GM18870 (cell line): ENCODE data around the gene YTHDC1.

ENCODE experiments used
- ATAC-seq: cut with Tn5 transposase; IDR thresholded peaks from one replicate; pipeline ENCODE4 v1.9.1; 2021; ENCODE audit warnings: moderate library complexity; ENCODE audit not compliant: unreplicated experiment

The YTHDC1 gene

DNA sequence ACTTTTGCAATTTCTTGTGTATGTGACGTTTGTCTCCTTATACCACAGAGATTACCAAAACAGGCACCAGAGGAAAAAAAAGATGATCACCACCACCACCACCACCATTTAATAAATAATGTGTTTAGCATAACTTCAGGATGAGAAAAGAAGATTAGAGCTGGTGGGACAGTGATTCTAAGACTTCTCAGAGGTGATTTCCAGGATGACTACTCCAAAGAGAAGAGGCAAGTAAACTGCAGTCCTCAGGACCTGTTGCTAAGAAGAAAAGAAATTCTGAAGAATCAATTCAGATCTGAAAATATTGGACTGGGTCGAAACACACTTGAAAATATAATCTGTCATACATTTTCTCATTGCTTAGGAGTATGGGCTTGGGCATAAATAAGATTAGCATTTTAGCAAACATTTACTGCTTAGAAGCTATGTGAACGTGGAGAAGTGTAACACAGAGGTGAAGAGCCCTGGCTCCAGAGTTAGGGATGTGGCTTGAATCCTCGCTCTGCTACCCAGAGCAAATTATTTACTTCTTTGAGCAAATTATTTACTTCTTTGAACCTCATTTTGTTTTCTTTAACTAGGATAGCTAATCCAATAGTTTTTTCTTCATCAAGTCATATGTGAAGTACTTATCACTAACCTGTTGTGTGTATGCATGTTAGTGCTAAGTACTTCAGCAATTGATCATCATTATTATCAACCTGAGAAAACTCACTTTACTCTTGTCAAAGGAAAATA is 10.5 kb upstream of the YTHDC1 start:
- no peak for ATAC-seq

DNA sequence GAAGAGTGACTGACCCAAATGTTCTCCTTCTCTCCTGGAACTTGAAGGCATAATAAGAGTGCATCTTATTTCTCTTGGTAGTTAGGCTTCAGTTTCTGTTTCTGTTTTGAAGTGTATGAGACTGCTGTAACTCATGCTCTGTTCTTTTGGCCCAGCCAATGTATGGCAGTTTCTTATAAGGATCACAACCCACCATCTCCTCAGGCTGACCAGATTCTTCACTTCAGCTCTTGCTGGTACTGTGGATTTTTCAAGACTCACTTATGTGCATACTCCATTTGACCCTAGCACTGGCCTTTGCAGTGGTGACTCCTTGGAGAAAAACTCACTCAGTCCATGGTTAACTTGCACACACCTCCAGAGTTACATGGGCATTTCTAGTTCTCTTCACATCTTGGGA is 9.6 kb upstream of the YTHDC1 start:
- ATAC-seq = peak; percentile 82

DNA sequence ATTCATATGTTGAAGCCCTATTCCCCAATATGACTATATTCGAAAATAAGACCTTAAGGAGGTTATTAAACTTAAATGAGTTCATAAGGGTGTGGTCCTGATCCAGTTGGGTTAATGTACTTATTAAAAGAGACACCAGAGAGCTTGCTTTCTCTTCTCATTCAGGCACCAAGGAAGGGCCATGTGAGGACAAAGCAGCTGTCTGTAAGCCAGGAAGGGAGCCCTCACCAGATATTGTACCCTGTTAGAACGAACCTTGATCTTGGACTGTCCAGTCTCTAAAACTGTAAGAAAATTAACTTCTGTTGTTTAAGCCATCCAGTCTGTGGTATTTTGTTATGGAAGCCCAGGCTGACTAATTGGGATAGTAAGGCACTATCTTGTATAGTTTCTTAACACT is 9.1 kb upstream of the YTHDC1 start:
- no peak for ATAC-seq

DNA sequence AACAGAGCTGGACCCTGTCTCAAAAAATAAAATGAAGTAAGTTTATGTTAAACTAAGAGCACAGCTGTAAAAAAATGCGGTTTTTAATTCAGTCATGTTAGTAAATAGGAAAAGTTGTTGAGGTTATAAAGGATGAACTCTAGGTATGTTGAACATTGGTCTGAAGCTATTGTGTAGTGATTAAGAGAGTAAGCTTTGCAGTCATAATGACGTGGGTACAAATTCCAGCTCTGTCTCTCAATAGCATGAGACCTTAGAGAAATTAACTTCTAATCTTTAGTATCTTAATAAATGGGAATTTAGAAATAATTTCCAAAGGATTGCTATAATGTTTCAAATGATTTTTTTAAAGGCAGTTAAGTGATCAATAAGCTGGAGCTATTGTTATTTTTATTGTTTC is 2.9 kb upstream of the YTHDC1 start:
- ATAC-seq = no peak

DNA sequence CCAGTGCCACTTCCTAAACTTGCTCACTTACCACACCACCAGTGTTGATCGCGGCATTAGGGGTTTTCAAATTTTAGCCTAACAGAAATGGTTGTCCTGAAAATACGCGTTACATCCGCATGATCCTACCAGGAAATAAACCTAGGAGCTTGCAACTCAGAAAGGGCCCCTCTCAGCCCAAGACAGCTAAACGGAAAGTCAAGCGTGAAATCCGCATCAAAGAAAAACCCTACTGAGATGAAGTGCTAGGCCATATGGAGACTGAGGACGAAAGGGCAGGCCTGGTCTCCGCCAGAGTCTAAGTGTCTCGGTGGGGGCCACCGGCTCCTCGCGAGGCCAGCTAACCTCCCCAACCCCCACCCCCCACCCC is 626 bp downstream of the YTHDC1 start:
- ATAC-seq = peak; percentile 1

DNA sequence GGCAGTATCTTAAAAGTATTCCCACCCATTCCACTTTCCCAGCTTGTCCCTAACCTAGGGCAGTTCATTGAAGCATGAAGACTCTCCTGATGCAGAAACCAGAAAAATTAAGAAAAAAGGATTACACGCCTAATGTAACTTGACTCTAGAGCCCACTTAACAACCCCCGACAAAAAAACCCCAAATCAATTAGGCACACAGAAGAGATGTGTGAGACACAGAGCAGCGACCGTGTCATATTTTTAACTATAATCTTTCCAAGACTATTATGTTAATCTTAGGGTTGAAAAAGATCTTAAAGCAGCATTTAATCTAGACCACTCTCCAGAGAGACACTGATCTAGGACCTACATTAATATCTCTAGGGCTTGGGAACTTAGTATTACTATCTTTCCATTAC is 1.3 kb downstream of the YTHDC1 start:
- ATAC-seq = no peak

DNA sequence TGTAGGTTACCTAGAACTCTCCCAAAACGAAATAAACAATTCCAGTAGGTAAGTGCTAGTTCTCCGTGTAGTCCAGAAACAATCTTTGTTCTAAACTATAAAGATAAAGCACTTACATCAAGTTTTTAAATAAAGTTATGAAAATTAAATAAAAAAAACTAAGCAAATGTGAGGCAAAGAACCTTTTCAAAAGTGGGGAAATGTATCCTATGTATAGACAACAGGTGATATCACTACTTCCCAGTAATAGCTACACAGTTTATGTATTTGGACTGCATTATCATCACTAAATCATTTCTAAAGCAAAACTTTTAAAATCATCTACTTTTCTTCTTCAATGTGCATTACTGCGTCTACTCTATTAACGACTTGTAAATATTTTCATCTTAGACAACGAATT is 2.0 kb downstream of the YTHDC1 start:
- no peak for ATAC-seq

DNA sequence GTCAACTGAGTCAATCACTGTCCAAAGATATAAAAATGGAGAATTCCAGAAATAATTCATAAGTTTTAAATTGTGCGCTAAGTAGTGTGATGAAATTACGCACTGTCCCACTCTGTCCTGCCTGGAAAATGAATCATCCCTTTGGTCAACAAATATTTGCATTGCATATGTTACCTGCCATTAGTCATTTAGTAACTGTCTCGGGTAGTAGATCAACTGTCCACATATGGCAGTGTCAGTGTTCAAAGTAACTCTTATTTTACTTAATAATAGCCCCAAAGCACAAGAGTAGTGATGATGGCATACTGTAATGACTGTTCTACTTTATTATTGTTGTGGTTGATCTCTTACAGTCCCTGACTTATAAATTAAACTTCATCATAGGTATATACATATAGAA is 3.4 kb downstream of the YTHDC1 start:
- no peak for ATAC-seq

DNA sequence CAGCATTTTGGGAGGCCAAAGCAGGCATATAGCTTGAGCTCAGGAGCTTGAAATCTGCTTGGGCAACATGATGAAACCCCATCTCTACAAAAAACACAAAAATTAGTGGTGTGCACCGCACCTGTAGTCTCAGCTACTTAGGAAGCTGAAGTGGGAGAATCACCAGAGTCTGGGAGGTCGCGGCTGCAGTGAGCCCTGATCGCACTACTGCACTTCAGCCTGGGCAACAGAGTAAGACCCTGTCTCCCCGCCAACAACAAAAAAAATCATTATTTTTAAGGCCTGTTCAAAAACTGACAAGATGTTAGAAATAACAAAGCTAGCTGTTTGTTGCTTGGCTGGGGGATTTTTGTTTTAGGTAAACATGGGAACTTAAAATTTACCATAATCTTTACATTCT is 5.1 kb downstream of the YTHDC1 start:
- ATAC-seq = no peak

DNA sequence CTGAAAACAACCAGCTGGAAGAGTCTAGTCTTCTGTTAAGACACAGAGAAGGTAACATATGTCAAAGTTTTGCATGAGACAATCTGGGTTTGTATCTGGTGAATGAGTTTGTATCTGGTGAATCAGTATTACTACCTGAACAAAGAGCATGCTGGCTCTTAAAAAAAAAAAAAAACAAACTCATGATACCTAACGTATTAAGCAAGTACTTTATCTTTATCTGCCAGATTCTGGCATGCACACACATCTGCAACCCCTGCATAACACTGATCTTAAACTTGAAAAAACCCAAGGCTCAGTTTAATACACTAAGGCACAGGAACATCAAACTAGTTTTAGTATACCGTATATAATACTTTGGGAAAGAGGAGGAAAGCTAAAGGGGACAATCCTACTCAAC is 5.8 kb downstream of the YTHDC1 start:
- ATAC-seq = no peak

DNA sequence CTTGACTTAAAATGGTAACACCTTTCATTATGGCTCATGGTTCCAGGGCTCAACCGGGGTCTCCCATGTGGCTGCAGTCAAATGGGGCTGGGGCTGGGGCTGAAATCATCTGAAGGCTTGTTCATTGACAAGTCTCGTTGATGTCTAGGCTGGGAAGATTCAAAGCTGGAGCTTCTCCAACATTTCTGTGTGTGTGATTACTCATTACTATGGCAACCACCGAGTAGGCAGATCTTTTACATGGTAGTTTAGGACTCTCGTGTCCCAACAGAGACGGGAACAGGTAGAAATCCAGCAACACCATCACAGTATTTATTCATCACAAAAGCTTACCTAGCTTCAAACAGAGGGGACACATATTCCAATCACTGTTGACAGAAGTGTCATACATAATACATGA is 7.8 kb downstream of the YTHDC1 start:
- ATAC-seq = no peak

DNA sequence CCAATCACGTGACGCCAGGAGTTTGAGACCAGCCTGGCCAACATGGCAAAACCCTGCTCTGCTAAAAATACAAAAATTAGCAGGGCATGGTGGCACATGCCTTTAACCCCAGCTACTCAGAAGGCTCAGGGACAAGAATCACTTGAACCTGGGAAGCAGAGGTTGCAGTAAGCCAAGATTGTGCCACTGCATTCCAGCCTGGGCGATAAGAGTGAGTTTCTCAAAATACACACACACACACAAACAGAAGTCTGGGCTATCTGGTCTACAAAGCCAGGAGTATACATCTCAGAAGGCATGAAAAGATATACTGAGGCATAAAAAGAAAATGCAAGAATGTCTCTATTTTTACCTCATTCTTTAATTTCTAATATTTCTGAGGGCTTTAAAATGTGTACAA is 11.3 kb downstream of the YTHDC1 start:
- ATAC-seq = no peak

DNA sequence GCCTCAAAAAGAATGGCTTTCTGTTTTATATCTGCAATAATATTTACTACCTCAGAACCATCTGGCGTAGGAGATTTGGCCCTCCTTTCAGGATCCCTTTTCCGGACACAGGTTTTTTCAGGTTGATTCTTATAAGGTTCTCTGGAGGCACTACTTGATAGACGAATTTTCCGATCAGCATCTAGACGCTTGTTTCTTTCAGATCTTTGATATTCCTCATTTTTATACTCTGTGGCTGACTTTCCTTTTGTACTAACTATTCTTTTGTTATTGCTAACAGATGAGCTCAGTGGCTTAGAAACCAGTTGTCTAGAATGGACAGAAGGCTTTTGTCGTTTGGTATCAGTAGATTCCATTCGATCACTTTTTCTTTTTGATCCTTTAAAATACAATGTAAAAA is 12.4 kb downstream of the YTHDC1 start:
- no peak for ATAC-seq

DNA sequence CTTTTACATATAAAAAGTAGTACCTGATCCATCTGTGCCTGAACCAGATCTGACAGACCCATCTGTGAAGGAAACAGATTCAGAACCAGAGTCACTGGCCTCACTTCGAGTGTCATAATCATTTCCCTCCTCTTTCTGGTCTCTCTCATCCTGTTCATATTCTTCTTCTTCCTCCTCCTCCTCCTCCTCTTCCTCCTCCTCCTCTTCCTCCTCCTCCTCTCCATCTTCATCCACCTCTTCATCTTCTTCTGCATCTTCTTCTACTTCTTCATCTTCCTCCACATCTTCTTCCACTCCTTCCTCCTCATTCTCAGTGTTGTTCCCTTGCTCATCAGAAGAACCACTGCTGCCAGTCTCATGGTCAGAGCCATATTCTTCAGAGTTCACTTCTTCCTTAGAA is 12.9 kb downstream of the YTHDC1 start:
- no peak for ATAC-seq

DNA sequence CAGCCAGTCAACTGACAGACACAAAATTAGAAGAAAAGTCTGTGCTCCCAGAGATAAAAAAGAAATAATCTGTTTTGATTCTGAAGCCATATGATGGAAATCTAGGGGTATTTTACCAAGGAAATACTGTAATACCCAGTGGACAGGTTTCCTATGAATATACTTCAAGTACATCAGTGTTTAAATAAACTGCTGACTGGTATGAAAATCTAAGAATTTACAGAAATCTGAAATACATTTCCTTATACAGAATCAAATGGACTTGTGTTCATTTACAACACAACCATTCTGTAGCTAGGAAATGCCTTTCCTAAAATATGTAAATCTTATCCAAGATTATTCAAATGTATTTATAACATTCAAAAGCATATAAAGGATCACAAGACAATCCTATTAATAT is 13.4 kb downstream of the YTHDC1 start:
- ATAC-seq = no peak

DNA sequence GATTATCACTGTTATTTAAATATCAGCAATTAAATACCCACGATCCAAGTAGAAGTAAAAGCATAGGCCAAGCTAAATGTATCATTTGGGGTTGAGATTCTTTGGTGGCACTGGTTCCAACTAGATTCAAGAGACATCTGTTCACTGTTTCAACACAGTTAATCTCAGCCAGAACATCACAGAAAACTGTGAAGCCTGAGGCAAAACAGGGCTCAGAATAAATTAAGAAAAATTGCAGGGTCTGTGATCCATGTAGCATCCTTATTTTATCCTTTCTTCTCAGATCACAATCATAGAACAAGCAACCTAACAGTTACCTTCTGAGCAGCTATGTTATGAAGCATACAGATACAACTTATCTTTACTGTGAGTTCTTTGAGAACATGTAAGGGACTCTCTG is 23.7 kb downstream of the YTHDC1 start:
- ATAC-seq = no peak

DNA sequence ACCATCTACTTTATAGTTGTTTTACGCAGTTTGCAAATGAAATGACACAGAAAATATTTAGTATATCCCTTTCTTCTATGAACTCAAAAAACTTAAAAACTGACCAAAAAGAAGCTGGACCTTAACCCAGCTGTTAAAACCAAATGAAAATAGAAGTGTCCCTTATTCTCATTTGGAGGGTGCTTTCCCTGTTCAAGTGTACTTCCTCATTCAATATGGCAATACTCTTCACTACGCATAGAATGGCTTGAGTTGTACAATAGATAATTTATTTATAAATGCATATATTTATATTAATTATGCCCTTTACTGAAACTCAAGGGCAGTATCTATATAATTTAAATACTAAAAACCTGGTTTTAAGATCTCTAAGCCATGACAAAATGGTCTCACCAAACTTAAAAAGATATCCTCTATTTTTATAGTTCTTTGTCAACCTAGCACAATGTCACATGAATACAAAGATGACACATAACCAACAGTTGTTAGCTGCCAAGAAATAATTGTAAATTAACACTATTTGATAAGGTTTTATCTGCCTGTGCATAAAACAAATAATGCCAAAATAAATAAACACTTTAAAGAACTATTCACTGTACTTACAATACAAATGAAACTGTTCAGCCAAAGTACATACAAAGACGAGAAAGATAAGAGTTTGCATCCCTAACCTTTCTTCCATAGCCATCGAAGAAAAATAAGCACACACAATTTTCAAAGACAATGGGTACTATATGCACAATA is 25.2 kb downstream of the YTHDC1 start:
- no peak for ATAC-seq

DNA sequence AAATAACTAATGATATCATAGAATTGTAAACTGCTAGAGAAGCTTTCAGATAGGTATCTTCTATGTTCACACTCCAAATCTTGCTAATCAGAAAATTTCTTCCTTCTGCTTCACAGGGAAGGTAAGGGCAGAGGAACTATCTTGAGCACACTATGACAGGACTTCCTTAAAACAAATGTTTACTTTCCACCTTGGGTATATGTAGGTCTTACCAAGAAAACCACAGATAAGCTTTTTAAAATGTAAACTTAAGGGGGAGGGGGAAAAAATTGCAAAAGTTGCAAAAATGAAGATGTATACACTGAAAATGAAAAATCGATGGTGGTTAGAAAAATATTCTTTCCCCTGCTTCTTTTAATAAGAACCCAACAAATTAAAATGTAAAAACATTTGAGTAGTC is 30.9 kb downstream of the YTHDC1 start:
- ATAC-seq = no peak

DNA sequence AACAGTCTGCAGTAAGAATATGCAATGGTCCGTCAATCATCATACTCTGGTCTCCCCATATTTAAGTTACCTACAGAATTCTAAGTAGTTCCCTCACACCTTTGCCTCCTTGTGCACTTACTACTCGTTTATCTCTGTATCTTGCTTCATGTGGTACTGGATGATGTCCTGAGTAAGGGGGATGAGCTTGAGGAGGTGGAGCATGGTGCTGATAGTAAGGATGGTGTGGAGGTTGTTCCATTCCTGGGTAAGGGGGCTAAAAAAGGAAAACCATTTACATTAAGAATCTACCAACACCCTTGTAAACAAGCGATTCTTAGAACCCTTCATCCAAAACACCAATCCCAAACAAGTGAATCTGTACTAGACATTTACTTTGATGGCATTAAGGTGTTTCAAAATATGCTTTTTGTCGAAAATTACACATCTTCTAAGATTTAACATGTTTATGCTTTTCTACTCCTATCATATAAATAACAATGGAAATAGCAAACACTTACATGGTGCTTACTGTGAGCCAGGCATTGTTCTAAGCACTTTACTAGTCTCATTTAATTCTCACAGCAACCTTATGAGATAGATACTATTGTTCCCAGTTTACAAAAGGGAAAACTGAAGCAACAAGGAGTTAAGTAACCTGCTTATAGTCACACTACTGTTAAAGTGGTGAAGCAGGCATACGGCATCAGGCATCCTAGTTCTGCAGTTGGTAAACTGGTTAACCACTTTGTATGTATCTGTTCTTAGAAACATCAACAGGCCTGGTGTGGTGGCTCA is 33.5 kb downstream of the YTHDC1 start:
- ATAC-seq = no peak

DNA sequence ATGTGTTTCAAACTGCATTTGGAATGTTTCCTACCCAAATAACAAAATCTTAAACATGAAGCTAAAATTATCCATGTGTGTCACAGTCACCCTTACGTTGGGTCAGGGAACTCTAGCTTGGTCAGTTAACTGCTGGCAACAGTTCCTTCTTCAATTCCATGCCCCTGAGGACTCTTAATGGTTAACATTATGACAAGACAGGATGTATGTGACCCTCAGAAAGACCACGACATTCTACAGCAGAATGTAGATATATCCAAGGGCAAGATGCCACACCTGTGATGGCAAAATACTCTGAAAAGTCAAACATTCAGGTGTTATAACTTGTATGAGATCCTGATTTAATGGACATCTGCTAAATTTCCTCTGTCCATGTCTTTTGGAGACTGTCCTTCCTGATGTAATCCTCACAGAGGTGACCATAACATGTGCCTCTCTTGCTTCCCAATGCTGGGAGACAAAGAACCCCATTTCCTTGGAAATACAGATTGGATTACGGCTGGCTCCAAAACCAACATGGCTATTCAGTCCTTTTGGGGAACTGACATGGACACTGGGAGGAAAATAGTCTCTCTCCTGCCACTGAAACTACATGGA is 39.1 kb downstream of the YTHDC1 start:
- ATAC-seq = no peak

DNA sequence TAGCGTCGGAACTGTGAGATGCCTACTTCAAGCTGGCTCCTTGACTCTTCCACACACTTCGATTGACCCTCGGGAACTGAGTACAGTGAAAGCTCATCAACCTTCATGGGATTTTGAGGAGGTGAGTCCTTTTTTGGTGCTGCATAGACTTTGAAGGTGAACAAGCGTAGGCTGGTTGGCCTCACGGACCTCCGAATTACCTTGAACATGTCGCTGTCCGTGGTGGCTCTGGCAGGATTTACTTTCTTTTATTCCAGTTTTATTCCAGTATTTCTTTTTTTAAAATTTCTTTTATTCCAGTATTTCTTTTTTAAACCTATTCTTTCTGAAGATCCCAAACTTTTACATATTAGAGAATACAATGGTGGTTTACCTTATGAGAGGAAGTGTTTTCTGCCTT is 45.2 kb downstream of the YTHDC1 start:
- ATAC-seq = no peak
